Measurements from ENCODE around the gene GH2. TPM values are rescaled to one million over a fixed set of nuclear protein-coding genes. Genes with fewer than 3 reads are reported as not detected.

The GH2 gene
- total RNA-seq, 1 donor from 2014 or later: not detected

DNA sequence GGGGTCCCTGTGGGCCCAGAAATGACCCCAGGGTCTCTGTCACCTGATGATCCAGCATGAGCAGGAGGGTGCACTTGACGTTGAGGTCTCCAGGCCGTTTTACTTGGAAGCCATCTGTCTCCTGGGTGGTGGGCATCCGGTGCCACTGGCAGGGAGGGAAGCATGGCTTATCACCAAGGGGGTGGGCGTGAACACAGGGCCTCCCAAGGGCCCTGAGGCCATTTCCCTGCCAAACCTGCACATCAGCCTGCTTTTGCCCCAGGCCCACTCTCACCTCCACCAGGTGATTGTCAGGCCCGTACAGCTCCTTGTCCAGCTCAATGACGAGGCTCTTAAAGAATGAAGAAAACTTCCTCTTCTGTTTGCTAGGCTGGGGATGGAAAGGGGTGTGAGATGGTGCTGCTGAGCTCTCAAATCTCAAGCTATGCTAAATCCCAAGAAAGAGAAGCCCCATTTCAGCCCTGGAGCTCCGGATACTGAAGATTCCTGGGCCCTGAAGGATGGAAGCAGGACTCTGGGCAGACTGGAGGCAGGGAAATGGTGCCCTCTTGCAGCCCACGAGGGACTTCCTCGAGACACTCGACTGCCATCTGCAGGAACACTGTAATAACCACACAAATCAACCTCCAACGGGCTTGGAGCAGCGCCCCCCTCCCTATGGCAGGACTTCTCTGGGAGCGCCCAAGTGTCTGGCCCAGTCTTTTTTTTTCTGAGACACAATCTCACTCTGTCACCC, 47.1 kb downstream of the GH2 start:
- DNase-seq: no peak
- no peak for ATAC-seq (ENCODE audit: poor library complexity)
- intact Hi-C loops (cut with DNase I): no loop called here

- no peak for DNase-seq
- no peak for ATAC-seq (ENCODE audit: poor library complexity)
- intact Hi-C loops (cut with DNase I): no loop called here
These were observed 47.9 kb downstream of the GH2 start for GRCh38 chr17:63833741-63834373.

- intact Hi-C loops (cut with DNase I): no loop called here
- ATAC-seq (ENCODE audit: poor library complexity) (no peak), DNase-seq (no peak)
These were observed 48.6 kb downstream of the GH2 start for GRCh38 chr17:63833026-63833740.

DNA sequence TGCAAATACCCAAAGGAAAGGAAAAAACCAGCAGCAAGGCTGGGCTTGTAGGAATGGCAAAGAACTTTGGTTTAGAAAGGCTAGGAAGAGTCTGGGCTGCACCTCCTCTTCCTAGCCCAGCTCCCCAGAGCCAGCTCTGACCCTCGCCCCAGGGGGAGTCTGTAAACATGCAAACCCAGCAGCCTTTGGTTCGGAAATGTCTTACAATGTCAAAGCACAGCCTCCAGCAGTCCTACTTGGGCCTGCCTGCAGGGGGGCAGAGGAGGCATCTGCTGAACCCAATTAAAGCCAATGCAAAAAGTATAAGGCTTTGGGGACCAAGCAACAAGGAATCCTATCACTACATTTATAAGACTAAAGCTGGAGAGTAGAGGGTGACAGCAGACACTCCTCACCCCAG, 49.3 kb downstream of the GH2 start:
- DNase-seq (no peak), ATAC-seq (ENCODE audit: poor library complexity) (no peak)
- intact Hi-C loops (cut with DNase I): no loop called here

DNA sequence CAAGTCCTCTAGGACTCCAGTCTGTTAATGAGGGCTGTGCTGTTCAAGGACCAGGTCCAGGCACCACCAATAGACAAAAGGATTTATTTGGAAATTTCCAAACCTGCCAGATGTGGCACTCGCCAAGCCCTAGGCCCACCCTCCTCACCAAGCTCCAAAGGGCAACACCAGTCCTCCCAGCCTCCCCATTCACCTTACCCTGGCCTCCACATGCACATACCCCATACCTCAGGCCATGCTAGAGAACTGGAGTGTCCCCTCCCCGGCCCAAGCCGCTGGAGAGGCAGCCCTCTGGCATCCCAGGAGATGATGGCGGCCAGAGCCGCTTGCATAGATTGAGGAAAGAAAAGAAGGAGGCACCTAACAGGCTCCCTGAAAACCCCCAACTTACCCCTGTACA, 49.7 kb downstream of the GH2 start:
- ATAC-seq (ENCODE audit: poor library complexity): no peak
- no peak for DNase-seq
- intact Hi-C loops (cut with DNase I): no loop called here

- intact Hi-C loops (cut with DNase I): no loop called here
- DNase-seq: no peak
- ATAC-seq (ENCODE audit: poor library complexity): no peak
These were observed 50.2 kb downstream of the GH2 start for GRCh38 chr17:63831505-63831904.

- no peak for DNase-seq
- no peak for ATAC-seq (ENCODE audit: poor library complexity)
- intact Hi-C loops (cut with DNase I): no loop called here
These were observed 50.7 kb downstream of the GH2 start for GRCh38 chr17:63830904-63831491.

DNA sequence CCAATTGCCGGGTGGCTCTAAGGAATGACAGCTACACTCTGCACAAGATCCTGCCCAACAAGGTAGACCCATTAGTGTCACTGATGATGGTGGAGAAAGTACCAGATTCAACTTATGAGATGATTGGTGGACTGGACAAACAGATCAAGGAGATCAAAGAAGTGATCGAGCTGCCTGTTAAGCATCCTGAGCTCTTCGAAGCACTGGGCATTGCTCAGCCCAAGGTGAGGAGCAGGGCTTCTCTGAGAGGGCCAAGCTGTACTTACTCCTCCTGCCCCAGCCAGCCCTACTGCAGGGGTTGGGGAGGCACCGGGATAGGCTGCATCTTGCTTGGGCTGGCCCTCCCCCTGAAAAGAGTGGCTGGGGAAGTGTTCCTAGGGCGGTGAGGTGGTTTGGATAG, 51.5 kb downstream of the GH2 start:
- DNase-seq (no peak), ATAC-seq (ENCODE audit: poor library complexity) (no peak)
- intact Hi-C loops (cut with DNase I): no loop called here

Other genes starting within 250 kb of the GH2 start
- gene LIMD2, start 181.8 kb downstream of the GH2 start, total RNA-seq: 2.4 TPM
- 14.7 TPM for gene STRADA, start 140.1 kb downstream of the GH2 start, total RNA-seq
- gene CCDC47, start 108.3 kb downstream of the GH2 start, total RNA-seq: 84.8 TPM
- 42.4 TPM for gene DDX42, start 107.8 kb downstream of the GH2 start, total RNA-seq
- 136 TPM for gene PSMC5, start 54.5 kb downstream of the GH2 start, total RNA-seq
- 29.8 TPM for gene FTSJ3, start 54.3 kb downstream of the GH2 start, total RNA-seq
- gene SMARCD2, start 39.3 kb downstream of the GH2 start, total RNA-seq: 22.0 TPM
- gene CSH2, start 8.3 kb downstream of the GH2 start, total RNA-seq: not detected
- not detected for gene CSH1, start 14.6 kb upstream of the GH2 start, total RNA-seq
- gene CSHL1, start 29.3 kb upstream of the GH2 start, total RNA-seq: not detected
- gene GH1, start 36.9 kb upstream of the GH2 start, total RNA-seq: not detected
- gene CD79B, start 50.4 kb upstream of the GH2 start, total RNA-seq: 8.9 TPM
- gene SCN4A, start 91.0 kb upstream of the GH2 start, total RNA-seq: 0.56 TPM
- gene PRR29, start 116.4 kb upstream of the GH2 start, total RNA-seq: 0.30 TPM
- gene ICAM2, start 138.7 kb upstream of the GH2 start, total RNA-seq: 31.9 TPM
- gene ERN1, start 248.2 kb upstream of the GH2 start, total RNA-seq: 6.7 TPM

Data from Right ventricle myocardium superior (tissue), 1 donor.